DND-41 (cell line): ENCODE results near the gene PPAT.
A peak's percentile ranks its signal among the peaks of the same experiment; 100 is the strongest.

Source experiments
- ATAC-seq: fragments of 200-7000 bp; cut with Tn5 transposase; 3 replicates; pipeline ENCODE4 v1.9.1; 2021; ENCODE audit warnings: low read depth; ENCODE audit not compliant: insufficient read depth
- DNase-seq: peaks from one replicate; pipeline ENCODE4 v3.0.0-alpha.2; 2020
- H2AFZ ChIP-seq: 2 replicates; pipeline ENCODE4 v1.6.0; 2012; ENCODE audit warnings: low read depth, low read length
- H3K27ac ChIP-seq: 2 replicates; pipeline ENCODE4 v1.5.1; 2012; ENCODE audit warnings: low read length, inconsistent platforms
- H3K27me3 ChIP-seq: fragments of 200-600 bp; sonication (generic); 2 replicates; pipeline ENCODE4 v1.6.0; 2012; ENCODE audit warnings: low read length, mild to moderate bottlenecking, inconsistent platforms; ENCODE audit not compliant: insufficient read depth, poor library complexity
- H3K36me3 ChIP-seq: 2 replicates; pipeline ENCODE4 v1.5.1; 2012; ENCODE audit warnings: low read length, inconsistent platforms; ENCODE audit not compliant: insufficient read depth
- H3K4me1 ChIP-seq: 2 replicates; pipeline ENCODE4 v1.5.1; 2012; ENCODE audit warnings: mild to moderate bottlenecking, low read length; ENCODE audit not compliant: insufficient read depth
- H3K4me2 ChIP-seq: 2 replicates; pipeline ENCODE4 v1.6.0; 2012; ENCODE audit warnings: mild to moderate bottlenecking, moderate library complexity, low read length, inconsistent platforms; ENCODE audit not compliant: insufficient read depth
- H3K4me3 ChIP-seq, 2 experiments: fragments of 200-600 bp in 1 of 2; shearing (Covaris generic) in 1 of 2; 2 replicates each; pipeline ENCODE4 v1.5.1; 2012 to 2016; ENCODE audit warnings: inconsistent platforms in 2 of 2, low read length in 2 of 2, mild to moderate bottlenecking in 2 of 2, low read depth in 1 of 2, moderate library complexity in 1 of 2
- H3K79me2 ChIP-seq: 2 replicates; pipeline ENCODE4 v1.6.0; 2012; ENCODE audit warnings: low read length, inconsistent platforms; ENCODE audit not compliant: insufficient read depth
- H3K9ac ChIP-seq: 2 replicates; pipeline ENCODE4 v1.6.0; 2012; ENCODE audit warnings: low read depth, mild to moderate bottlenecking, inconsistent platforms, low read length, moderate library complexity
- H3K9me3 ChIP-seq: 2 replicates; pipeline ENCODE4 v1.5.1; 2012; ENCODE audit warnings: low read length, moderate library complexity, mild to moderate bottlenecking, inconsistent platforms; ENCODE audit not compliant: insufficient read depth, severe bottlenecking
- H4K20me1 ChIP-seq: 2 replicates; pipeline ENCODE4 v1.6.0; 2012; ENCODE audit warnings: low read length; ENCODE audit not compliant: insufficient read depth
- CTCF ChIP-seq: IDR thresholded peaks from 2 replicates; pipeline ENCODE4 v1.5.1; 2012; ENCODE audit warnings: borderline replicate concordance, low read length, moderate library complexity, mild to moderate bottlenecking; ENCODE audit not compliant: poor library complexity, severe bottlenecking; ENCODE audit errors: extremely low read depth
- EZH2 ChIP-seq: IDR thresholded peaks from 3 replicates; pipeline ENCODE4 v1.6.1; 2012; ENCODE audit warnings: borderline replicate concordance, low read depth, mild to moderate bottlenecking, moderate library complexity, low read length, inconsistent platforms; ENCODE audit not compliant: severe bottlenecking

The PPAT gene

GRCh38 chr4:56464581-56464980 is 29.2 kb upstream of the PPAT start:
- Histone ChIP-seq H3K27me3 (no peaks in the 10 kb centered on the region), H3K9ac (no peak overlapping the region), H3K9me3 (no peaks in the 10 kb centered on the region), H3K4me1 (peaks cover 47% of the 10 kb centered on the region), H4K20me1 (peaks cover 20% of the 10 kb centered on the region; the same call in 1 of the 2 replicates), H3K4me2 (peak overlapping the region; percentile 79), H3K36me3 (peaks cover 39% of the 10 kb centered on the region), H2AFZ (no peak overlapping the region), H3K27ac (no peak overlapping the region), H3K4me3 (no peak overlapping the region), H3K79me2 (peaks cover 71% of the 10 kb centered on the region)
- no peak for TF ChIP-seq EZH2
- TF ChIP-seq CTCF = no peak
- no peak for ATAC-seq
- no peak for DNase-seq

- Histone ChIP-seq H3K9ac (no peak overlapping the region), H3K4me1 (peaks cover 38% of the 10 kb centered on the region), H3K9me3 (no peaks in the 10 kb centered on the region), H3K36me3 (peaks cover 45% of the 10 kb centered on the region), H4K20me1 (peaks cover 21% of the 10 kb centered on the region; the same call in 1 of the 2 replicates), H3K79me2 (peaks cover 67% of the 10 kb centered on the region), H3K4me2 (peak overlapping the region; percentile 79; the same call in 1 of the 2 replicates), H3K27me3 (no peaks in the 10 kb centered on the region), H3K27ac (no peak overlapping the region), H3K4me3 (no peak overlapping the region), H2AFZ (no peak overlapping the region)
- no peak for DNase-seq
- no peak for ATAC-seq
- TF ChIP-seq CTCF (no peak), EZH2 (no peak)
Observed at GRCh38 chr4:56463711-56464110, 28.3 kb upstream of the PPAT start.

GRCh38 chr4:56462157-56462556 is 26.7 kb upstream of the PPAT start:
- Histone ChIP-seq H3K27ac (no peak overlapping the region), H2AFZ (no peak overlapping the region), H3K4me2 (no peak overlapping the region), H3K36me3 (peaks cover 61% of the 10 kb centered on the region), H3K79me2 (peaks cover 66% of the 10 kb centered on the region), H4K20me1 (peaks cover 29% of the 10 kb centered on the region; the same call in 1 of the 2 replicates), H3K27me3 (no peaks in the 10 kb centered on the region), H3K4me3 (no peak overlapping the region), H3K9ac (no peak overlapping the region), H3K4me1 (peaks cover 34% of the 10 kb centered on the region), H3K9me3 (no peaks in the 10 kb centered on the region)
- TF ChIP-seq CTCF (no peak), EZH2 (no peak)
- DNase-seq (no peak), ATAC-seq (no peak)

GRCh38 chr4:56460085-56460484 is 24.7 kb upstream of the PPAT start:
- TF ChIP-seq EZH2 (no peak), CTCF (no peak)
- H3K4me3 ChIP-seq = no peak overlapping the region
- H2AFZ ChIP-seq = no peak overlapping the region
- H3K9ac ChIP-seq = no peak overlapping the region
- peaks cover 63% of the 10 kb centered on the region for H3K79me2 ChIP-seq
- no peak overlapping the region for H3K27ac ChIP-seq
- H4K20me1 ChIP-seq = peaks cover 33% of the 10 kb centered on the region; the same call in 1 of the 2 replicates
- no peaks in the 10 kb centered on the region for H3K27me3 ChIP-seq
- DNase-seq (no peak), ATAC-seq (no peak)
- H3K36me3 ChIP-seq = peaks cover 81% of the 10 kb centered on the region
- H3K9me3 ChIP-seq = no peaks in the 10 kb centered on the region
- peaks cover 18% of the 10 kb centered on the region for H3K4me1 ChIP-seq
- H3K4me2 ChIP-seq = no peak overlapping the region
